ENCODE data around the gene GPC3.

The GPC3 gene

DNA sequence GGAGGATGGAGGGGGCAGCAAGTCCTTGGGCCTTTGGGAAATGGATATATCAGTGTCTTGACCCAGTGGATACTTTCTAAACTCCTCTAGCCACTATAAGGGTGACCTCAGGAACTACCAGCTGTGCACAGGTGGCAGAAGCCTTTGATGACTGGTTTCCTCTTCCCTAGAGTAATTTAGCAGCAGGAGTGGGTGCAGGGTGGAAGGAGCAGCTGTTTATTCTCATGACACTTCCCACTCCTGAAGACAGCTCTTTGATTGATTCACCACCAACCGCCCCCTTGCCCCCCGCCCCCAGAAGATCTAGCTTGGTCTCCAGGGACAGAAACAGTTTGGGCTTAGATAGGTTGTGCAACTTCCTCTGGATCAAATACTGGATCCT is 63.0 kb downstream of the GPC3 start:
- no peak for TF ChIP-seq Cebpa-rat (IDR thresholded peaks at IDR 0.05)
- H3K36me3 ChIP-seq = no peaks in the 10 kb centered on the region
- peak overlapping the region; percentile 15; the same call in 1 of the 2 replicates for H3K27ac ChIP-seq
- H3K4me2 ChIP-seq = peak overlapping the region; percentile 31
- H3K9me3 ChIP-seq = peaks cover 4% of the 10 kb centered on the region; the same call in 1 of the 2 replicates
- peaks cover 88% of the 10 kb centered on the region for H3K27me3 ChIP-seq
- no peaks in the 10 kb centered on the region; the same call in 1 of the 2 replicates for H4K20me1 ChIP-seq
- H3K4me3 ChIP-seq = no peak overlapping the region
- H3K9ac ChIP-seq = no peak overlapping the region
- H3K4me1 ChIP-seq = peaks cover 21% of the 10 kb centered on the region

DNA sequence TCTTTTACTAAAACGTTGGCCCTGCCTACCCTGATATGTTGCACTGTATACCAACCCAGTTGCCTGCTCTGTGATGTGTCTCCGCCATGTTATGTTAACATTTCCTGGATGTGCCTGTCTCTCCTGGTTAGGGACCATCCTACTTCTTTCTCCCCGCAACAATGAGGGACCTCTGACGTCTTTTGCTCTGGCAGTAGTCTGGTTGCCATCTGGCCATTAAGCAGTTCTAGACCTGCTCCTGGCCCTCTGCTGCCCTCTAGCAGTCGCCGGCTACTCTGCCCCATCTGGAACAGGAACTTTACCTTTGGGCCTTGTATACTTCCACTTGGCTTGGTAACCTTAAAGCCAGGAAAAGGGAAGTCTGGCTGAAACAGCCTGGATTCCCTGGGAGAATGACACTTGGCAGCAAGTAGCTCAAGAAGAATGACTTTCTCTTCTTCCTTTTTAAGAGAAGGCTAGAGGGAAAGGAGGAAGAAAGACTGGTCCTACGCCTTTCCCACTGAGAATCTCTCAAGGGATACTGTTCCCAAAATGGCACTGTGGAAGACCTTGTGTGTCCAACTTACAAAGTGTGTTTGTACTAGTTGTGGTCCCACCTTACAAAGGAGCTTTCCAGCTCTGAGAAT is 63.5 kb downstream of the GPC3 start:
- Histone ChIP-seq H3K27ac (0 out of 2 replicates have a peak overlapping the region, but pooled peaks have one; percentile 15), H3K9me3 (peaks cover 9% of the 10 kb centered on the region), H4K20me1 (no peaks in the 10 kb centered on the region; the same call in 1 of the 2 replicates), H3K36me3 (no peaks in the 10 kb centered on the region), H3K4me1 (peaks cover 21% of the 10 kb centered on the region), H3K9ac (no peak overlapping the region), H3K27me3 (peaks cover 90% of the 10 kb centered on the region), H3K4me2 (peak overlapping the region; percentile 31), H3K4me3 (no peak overlapping the region)
- TF ChIP-seq Cebpa-rat (IDR thresholded peaks at IDR 0.05) = no peak

- TF ChIP-seq Cebpa-rat (IDR thresholded peaks at IDR 0.05) = no peak
- H3K9me3 ChIP-seq = peaks cover 13% of the 10 kb centered on the region
Measured at GRCh38 chrX:133921086-133921485, 64.3 kb downstream of the GPC3 start.

GRCh38 chrX:133918361-133918771 is 67.0 kb downstream of the GPC3 start:
- no peak overlapping the region for H3K9ac ChIP-seq
- peaks cover 73% of the 10 kb centered on the region for H3K27me3 ChIP-seq
- H3K4me2 ChIP-seq = no peak overlapping the region
- peaks cover 19% of the 10 kb centered on the region for H3K4me1 ChIP-seq
- no peaks in the 10 kb centered on the region; the same call in 1 of the 2 replicates for H4K20me1 ChIP-seq
- no peak overlapping the region for H3K4me3 ChIP-seq
- no peak for TF ChIP-seq Cebpa-rat (IDR thresholded peaks at IDR 0.05)
- H3K36me3 ChIP-seq = no peaks in the 10 kb centered on the region
- peaks cover 17% of the 10 kb centered on the region for H3K9me3 ChIP-seq
- H3K27ac ChIP-seq = no peak overlapping the region

More at GRCh38 chrX:133921086-133921485, 64.3 kb downstream of the GPC3 start:
- H4K20me1 ChIP-seq = no peaks in the 10 kb centered on the region; the same call in 1 of the 2 replicates
- peaks cover 21% of the 10 kb centered on the region for H3K4me1 ChIP-seq
- H3K4me3 ChIP-seq = no peak overlapping the region
- no peak overlapping the region for H3K4me2 ChIP-seq
- H3K27ac ChIP-seq = no peak overlapping the region
- H3K27me3 ChIP-seq = peaks cover 87% of the 10 kb centered on the region
- no peaks in the 10 kb centered on the region for H3K36me3 ChIP-seq
- H3K9ac ChIP-seq = no peak overlapping the region

GRCh38 chrX:133916984-133917722 is 68.2 kb downstream of the GPC3 start:
- H4K20me1 ChIP-seq = no peaks in the 10 kb centered on the region; the same call in 1 of the 2 replicates
- H3K4me2 ChIP-seq = no peak overlapping the region
- H3K27ac ChIP-seq = no peak overlapping the region

GRCh38 chrX:133913658-133914388 is 71.6 kb downstream of the GPC3 start:
- peaks cover 76% of the 10 kb centered on the region for H3K27me3 ChIP-seq
- H3K9ac ChIP-seq = no peak overlapping the region
- TF ChIP-seq Cebpa-rat (IDR thresholded peaks at IDR 0.05) = no peak
- no peak overlapping the region for H3K4me3 ChIP-seq
- H3K9me3 ChIP-seq = peaks cover 17% of the 10 kb centered on the region
- no peak overlapping the region for H3K4me2 ChIP-seq
- no peaks in the 10 kb centered on the region; the same call in 1 of the 2 replicates for H4K20me1 ChIP-seq
- no peaks in the 10 kb centered on the region for H3K36me3 ChIP-seq
- H3K27ac ChIP-seq = no peak overlapping the region
- no peaks in the 10 kb centered on the region for H3K4me1 ChIP-seq

More at GRCh38 chrX:133916984-133917722, 68.2 kb downstream of the GPC3 start:
- Histone ChIP-seq H3K27me3 (peaks cover 76% of the 10 kb centered on the region), H3K9me3 (peaks cover 17% of the 10 kb centered on the region), H3K9ac (no peak overlapping the region), H3K4me3 (no peak overlapping the region), H3K4me1 (peaks cover 7% of the 10 kb centered on the region), H3K36me3 (no peaks in the 10 kb centered on the region)
- TF ChIP-seq Cebpa-rat (IDR thresholded peaks at IDR 0.05) = no peak

- H3K4me2 ChIP-seq = no peak overlapping the region
- no peak overlapping the region for H3K27ac ChIP-seq
- peaks cover 78% of the 10 kb centered on the region for H3K27me3 ChIP-seq
- no peaks in the 10 kb centered on the region; the same call in 1 of the 2 replicates for H4K20me1 ChIP-seq
- TF ChIP-seq Cebpa-rat (IDR thresholded peaks at IDR 0.05) = no peak
- H3K4me1 ChIP-seq = no peaks in the 10 kb centered on the region
- H3K9me3 ChIP-seq = peaks cover 17% of the 10 kb centered on the region
- no peak overlapping the region for H3K4me3 ChIP-seq
- H3K36me3 ChIP-seq = no peaks in the 10 kb centered on the region
- H3K9ac ChIP-seq = no peak overlapping the region
Measured at GRCh38 chrX:133913009-133913408, 72.4 kb downstream of the GPC3 start.

- Histone ChIP-seq H3K27me3 (peaks cover 72% of the 10 kb centered on the region), H3K9me3 (peaks cover 9% of the 10 kb centered on the region), H3K4me3 (no peak overlapping the region), H4K20me1 (no peaks in the 10 kb centered on the region; the same call in 1 of the 2 replicates), H3K4me1 (no peaks in the 10 kb centered on the region), H3K27ac (no peak overlapping the region), H3K9ac (no peak overlapping the region), H3K4me2 (no peak overlapping the region), H3K36me3 (no peaks in the 10 kb centered on the region)
- TF ChIP-seq Cebpa-rat (IDR thresholded peaks at IDR 0.05) = no peak
Measured at GRCh38 chrX:133911825-133912495, 73.4 kb downstream of the GPC3 start.

- no peak overlapping the region for H3K4me2 ChIP-seq
- H3K27ac ChIP-seq = no peak overlapping the region
- no peak for TF ChIP-seq Cebpa-rat (IDR thresholded peaks at IDR 0.05)
- H3K4me1 ChIP-seq = no peaks in the 10 kb centered on the region
- H3K9ac ChIP-seq = no peak overlapping the region
- no peaks in the 10 kb centered on the region for H3K36me3 ChIP-seq
- H3K9me3 ChIP-seq = peaks cover 4% of the 10 kb centered on the region
- no peak overlapping the region for H3K4me3 ChIP-seq
- peaks cover 81% of the 10 kb centered on the region for H3K27me3 ChIP-seq
- H4K20me1 ChIP-seq = no peaks in the 10 kb centered on the region; the same call in 1 of the 2 replicates
Measured at GRCh38 chrX:133910539-133910938, 74.9 kb downstream of the GPC3 start.

All from BLaER1 (cell line).